Epidermal melanocyte (primary cell): Measurements from ENCODE around the gene MAG.

ENCODE experiments used
- DNase-seq: peaks from one replicate; pipeline ENCODE4 v3.0.0; 2011; ENCODE audit warnings: low spot score; ENCODE audit not compliant: insufficient read length

The MAG gene

GRCh38 chr19:35297515-35297848 lies 5.5 kb downstream of the MAG start:
- DNase-seq: no peak

GRCh38 chr19:35297922-35298321 lies 6.0 kb downstream of the MAG start:
- no peak for DNase-seq

GRCh38 chr19:35298561-35298972 lies 6.6 kb downstream of the MAG start:
- DNase-seq: no peak

GRCh38 chr19:35299523-35300338 lies 7.8 kb downstream of the MAG start:
- DNase-seq: no peak

- DNase-seq: no peak
Measured at GRCh38 chr19:35300339-35300649, 8.3 kb downstream of the MAG start.

GRCh38 chr19:35301961-35302360 lies 10.0 kb downstream of the MAG start:
- DNase-seq: no peak

GRCh38 chr19:35302446-35302845 lies 10.5 kb downstream of the MAG start:
- no peak for DNase-seq

GRCh38 chr19:35303357-35303915 lies 11.5 kb downstream of the MAG start:
- DNase-seq: no peak

- no peak for DNase-seq
Measured at GRCh38 chr19:35304036-35304435, 12.1 kb downstream of the MAG start.

GRCh38 chr19:35305181-35305580 lies 13.2 kb downstream of the MAG start:
- DNase-seq: no peak

- DNase-seq: no peak
Measured at GRCh38 chr19:35306473-35307246, 14.7 kb downstream of the MAG start.

- no peak for DNase-seq
Measured at GRCh38 chr19:35307931-35308330, 16.0 kb downstream of the MAG start.

- DNase-seq: no peak
Measured at GRCh38 chr19:35308910-35309309, 16.9 kb downstream of the MAG start.

- no peak for DNase-seq
Measured at GRCh38 chr19:35309481-35310279, 17.7 kb downstream of the MAG start.

- no peak for DNase-seq
Measured at GRCh38 chr19:35310331-35310730, 18.4 kb downstream of the MAG start.

- no peak for DNase-seq
Measured at GRCh38 chr19:35310811-35311465, 19.0 kb downstream of the MAG start.

GRCh38 chr19:35311901-35312665 lies 20.1 kb downstream of the MAG start:
- DNase-seq: no peak

GRCh38 chr19:35313587-35313986 lies 21.6 kb downstream of the MAG start:
- no peak for DNase-seq

GRCh38 chr19:35314031-35314430 lies 22.1 kb downstream of the MAG start:
- DNase-seq: no peak

- DNase-seq: no peak
Measured at GRCh38 chr19:35314858-35315470, 23.0 kb downstream of the MAG start.
